Activated CD4-positive, alpha-beta T cell treated with anti-CD3 and anti-CD28 coated beads, Interleukin-2, amount 50 U/mL, for 1 hour (primary cell): Measurements from ENCODE around the gene OR2C1.

Source experiments
- DNase-seq: peaks from one replicate; pipeline ENCODE4 v3.0.0-alpha.2; 2020

OR2C1 gene

DNA sequence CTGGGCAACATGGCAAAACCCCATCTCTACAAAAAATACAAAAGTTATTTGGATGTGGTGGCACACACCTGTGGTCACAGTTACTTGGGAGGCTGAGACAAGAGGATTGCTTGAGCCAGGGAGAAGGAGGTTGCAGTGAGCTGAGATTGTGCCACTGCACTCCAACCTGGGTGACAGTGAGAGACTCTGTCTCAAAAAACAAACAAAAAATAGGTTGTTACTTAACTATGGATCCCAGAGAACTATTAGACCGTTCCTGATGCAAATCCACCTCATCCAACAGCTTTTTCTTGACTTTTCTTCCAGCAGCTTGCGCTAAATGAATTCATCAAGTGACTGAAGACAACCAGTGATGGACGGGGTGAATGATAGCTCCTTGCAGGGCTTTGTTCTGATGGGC is at the start of gene OR2C1:
TSS of gene OR2C1 (plus strand) at position 301 of the 400 bp plus-strand sequence. CDS start at position 353, 52 bp downstream.
- no peak for DNase-seq

DNA sequence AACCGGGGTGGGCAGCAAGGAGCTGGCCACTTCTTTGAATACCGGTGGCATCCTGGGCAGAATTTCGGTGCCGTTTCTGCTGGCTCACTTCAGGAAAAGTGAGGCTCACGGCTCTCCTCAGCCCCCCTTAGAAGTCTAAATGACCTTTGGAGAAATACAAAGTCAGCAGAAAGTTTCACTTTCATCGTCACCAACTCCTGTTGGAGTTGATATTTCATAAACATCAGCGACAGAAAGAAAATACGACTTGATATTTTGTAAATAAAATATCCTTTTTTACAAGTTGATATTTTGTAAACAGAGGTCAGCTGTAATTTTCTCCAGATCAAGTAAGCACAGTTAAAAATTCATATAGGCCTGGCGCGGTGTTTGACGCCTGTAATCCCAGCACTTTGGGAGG is 49.6 kb upstream of the OR2C1 start:
- no peak for DNase-seq

DNA sequence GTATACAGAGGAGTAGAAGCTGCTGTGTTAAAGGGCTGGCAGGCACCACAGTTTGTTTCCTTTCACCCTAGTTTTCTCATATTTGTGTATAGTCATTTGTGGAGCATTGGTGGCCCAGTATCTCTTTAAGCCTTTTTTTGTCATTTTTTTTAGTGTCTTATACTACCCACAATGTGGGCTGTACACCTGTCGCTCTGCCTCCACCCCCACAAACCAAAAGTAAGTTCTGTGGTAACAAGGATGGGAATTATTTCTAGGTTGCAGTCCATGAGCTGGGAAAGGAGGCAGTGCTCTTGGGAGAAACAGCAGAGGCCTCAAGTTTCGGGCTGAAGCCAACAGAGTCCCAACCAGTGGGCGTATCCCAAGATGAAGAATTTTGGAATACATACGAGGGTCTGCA is 44.2 kb upstream of the OR2C1 start:
- DNase-seq, result no peak

DNA sequence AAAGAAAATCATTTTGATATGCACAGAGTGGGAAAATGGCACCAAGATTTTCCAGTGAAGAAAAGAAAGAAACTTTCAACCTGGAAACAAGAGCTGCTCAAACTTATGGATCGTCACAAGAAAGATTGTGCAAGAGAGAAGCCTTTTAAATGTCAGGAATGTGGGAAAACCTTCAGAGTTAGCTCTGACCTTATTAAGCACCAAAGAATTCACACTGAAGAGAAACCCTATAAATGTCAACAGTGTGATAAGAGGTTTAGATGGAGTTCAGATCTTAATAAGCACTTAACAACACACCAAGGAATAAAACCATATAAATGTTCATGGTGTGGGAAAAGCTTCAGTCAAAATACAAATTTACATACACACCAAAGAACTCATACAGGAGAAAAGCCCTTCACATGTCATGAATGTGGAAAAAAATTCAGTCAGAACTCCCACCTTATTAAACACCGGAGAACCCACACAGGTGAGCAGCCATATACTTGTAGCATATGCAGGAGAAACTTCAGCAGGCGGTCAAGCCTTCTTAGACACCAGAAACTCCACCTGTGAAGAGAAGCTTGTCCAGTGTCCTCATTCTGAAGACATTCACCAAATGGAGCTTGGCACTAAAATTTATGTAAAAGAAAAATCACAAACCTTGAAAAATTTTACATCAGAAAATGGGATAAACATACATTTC is 38.2 kb upstream of the OR2C1 start:
- no peak for DNase-seq

DNA sequence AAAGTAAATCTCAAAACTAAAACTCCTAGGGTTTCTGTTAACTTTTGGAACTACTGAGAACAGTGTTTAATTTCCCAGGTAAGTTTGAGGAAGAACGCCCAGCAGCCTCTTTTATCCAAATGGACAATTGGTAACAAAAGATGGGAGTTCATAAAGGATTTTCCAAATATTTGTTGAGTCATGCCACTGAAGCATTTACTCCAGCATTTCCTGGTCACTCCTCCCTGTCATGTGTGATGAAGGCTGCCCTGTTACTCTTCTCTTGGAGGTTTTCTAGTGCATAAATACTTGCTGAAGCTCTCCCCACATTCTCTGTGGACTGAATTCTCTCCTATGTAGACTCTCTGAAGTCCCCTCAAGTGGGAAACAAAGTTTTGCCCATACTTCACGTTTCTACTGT is 33.9 kb upstream of the OR2C1 start:
- no peak for DNase-seq

- no peak for DNase-seq
Measured at GRCh38 chr16:3327514-3327913, 28.2 kb upstream of the OR2C1 start.

GRCh38 chr16:3328104-3328503 is 27.6 kb upstream of the OR2C1 start:
- DNase-seq, result no peak

DNA sequence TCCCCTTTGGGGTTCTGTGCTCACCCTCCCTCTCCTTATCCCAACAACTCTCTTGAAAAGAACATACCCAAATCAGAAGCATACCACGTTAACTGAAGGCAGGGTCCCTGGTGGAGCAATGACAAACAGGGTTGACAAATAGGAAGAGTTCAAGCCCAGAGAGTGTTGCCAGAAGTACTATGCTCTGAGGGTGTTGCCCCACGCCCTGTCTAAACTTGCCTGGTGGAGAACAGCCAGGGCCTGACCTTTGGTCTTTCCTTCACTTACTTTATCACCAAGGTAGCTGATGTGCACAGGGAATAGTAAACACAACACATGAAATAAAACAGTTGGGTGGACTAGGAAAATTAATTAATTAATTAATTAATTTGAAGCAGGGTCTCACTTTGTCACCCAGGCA is 27.0 kb upstream of the OR2C1 start:
- no peak for DNase-seq

- no peak for DNase-seq
Measured at GRCh38 chr16:3346041-3346440, 9.6 kb upstream of the OR2C1 start.

GRCh38 chr16:3347586-3347985 is 8.1 kb upstream of the OR2C1 start:
- DNase-seq, result no peak

GRCh38 chr16:3348547-3349167 is 7.0 kb upstream of the OR2C1 start:
- DNase-seq, result no peak

- DNase-seq, result no peak
Measured at GRCh38 chr16:3349175-3349574, 6.5 kb upstream of the OR2C1 start.

- DNase-seq, result no peak
Measured at GRCh38 chr16:3356118-3356517, 429 bp downstream of the OR2C1 start.

DNA sequence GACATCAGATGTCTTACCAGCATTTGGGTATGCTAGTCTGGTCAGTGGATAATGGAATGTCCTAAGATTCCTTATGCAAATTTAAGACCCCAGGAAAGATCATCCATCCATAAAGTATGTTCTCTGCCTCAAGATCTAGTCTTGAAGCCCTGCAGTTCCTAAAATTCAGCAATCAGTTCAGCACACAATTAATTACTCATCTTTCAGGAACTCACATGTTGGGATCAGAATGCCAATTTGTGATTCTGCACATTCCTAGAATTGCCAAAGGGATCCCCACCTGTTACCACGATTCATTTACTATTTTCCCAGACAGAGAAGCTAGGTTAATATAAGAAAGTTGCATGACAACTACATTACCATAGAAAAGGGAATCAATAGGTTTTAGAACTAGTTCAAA is 3.2 kb downstream of the OR2C1 start:
- DNase-seq, result no peak

DNA sequence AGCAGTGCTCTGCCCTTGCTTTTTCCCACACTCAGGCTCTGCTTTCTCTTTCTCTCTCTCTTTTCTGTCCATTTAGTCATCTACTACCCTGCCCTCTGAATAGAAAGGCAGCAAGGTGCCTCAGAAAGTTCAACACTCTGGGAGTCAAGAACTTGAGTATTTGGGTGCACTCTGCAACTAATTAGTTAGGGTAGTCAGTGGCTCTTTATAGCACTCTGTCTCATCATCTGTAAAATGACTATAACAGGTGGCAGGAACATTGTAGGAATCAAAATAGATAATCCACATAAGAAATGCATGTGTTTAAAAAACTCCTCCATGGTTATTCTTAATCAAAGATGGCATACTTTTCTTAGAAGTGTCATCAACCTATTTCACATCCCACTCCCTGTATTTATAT is 7.2 kb downstream of the OR2C1 start:
- no peak for DNase-seq

DNA sequence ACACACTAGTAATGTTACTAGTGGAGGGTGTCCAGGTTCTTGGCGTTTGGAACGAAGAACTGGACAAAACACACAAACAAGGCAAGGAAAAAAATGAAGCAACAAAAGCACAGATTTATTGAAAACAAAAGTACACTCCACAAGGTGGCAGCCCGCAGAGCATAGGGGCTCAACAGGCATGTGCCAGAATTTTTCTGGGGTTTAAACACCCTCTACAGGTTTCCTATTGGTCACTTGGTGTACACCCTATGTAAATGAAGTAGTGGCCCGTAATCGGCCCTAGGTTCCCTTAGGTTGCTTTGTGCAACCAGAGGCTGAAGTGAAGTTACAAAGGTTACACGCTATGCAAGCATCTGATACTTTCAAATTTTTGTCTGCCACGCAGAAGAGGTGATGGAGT is 8.1 kb downstream of the OR2C1 start:
- DNase-seq, result no peak

DNA sequence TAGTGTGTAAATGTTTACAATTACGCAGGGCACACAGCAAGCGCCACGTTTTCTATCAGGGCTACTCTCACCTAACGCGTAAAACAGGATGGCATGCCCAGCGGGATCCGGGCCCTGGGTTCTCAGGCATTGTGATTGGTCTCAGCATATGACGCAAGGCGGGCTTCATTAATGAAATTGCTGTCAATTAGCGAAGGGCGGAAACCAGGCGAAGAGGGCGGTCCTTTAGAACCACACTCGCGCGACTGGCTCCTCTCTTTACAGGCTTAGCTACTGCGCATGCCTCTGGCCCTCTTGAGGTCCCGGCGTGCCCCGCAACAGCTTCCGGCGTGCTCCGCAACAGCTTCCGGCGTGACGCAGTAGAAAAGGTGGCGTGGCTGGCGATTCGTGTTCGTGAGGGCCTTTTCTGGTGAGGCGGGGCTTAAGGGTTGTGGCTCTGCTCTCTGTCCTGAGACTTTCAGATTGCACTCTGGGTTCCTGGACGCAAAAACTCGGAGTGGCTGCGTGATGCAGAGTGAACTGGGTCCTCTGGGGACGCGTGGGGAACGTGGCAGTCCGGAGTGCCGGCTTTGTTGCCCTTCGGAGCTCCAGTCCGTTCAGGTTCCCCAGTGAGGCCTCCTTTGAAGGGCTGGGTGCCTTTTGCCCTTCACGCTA is 9.2 kb downstream of the OR2C1 start:
- peak; percentile 77 for DNase-seq

DNA sequence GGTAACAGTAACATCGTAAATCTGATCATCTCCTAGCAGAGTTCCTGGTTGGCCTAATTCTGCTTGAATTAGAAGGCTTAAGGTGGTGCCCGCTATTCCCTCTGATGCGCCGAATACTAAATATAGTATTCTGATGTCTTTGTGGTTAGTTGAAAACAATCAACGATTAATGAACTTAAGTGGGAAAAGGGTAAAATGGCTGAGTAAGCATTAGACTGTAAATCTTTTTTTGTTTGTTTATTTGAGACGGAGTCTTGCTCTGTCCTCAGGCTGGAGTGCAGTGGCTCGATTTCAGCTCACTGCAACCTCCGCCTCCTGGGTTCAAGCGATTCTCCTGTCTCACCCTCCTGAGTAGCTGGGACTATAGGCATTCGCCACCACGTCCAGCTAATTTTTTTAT is 13.4 kb downstream of the OR2C1 start:
- no peak for DNase-seq

DNA sequence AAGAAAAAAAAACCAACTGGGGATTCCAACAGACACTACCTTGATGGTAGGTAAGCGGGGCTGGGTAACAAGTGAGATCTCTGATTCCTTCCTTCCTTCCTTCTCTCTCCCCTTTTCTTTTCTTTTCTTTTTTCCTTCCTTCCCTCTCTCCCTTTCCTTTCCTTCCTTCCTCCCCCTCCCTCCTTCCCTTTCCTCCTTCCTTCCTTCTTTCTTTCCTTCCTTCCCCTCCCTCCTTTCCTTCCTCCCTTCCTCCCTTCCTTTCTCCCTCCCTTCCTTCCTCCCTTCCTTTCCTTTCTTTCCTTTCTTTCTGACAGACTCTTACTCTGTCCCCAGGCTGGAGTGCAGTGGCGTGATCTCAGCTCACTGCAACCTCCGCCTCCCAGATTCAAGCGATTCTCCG is 20.0 kb downstream of the OR2C1 start:
- no peak for DNase-seq

GRCh38 chr16:3377917-3378316 is 22.2 kb downstream of the OR2C1 start:
- DNase-seq, result no peak

GRCh38 chr16:3383045-3383448 is 27.4 kb downstream of the OR2C1 start:
- DNase-seq, result no peak

DNA sequence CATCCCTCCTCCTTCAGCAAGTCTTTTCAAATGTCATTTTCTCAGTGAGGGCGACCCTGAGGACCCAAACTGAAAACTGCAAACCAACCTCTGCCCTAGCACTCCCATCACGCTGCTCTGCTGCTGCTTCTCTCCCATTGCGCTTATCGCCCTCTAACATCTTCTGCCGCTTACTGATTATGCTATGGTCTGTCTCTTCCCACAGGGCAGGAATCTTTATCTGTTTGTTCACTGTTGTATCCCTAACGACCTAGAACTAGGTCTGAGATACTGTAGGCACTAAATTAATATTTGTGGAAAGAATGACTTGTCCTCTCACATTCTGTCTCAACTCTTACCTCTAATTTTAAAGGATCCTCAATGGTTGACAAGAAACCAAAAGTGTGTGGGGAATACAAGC is 32.6 kb downstream of the OR2C1 start:
- no peak for DNase-seq

DNA sequence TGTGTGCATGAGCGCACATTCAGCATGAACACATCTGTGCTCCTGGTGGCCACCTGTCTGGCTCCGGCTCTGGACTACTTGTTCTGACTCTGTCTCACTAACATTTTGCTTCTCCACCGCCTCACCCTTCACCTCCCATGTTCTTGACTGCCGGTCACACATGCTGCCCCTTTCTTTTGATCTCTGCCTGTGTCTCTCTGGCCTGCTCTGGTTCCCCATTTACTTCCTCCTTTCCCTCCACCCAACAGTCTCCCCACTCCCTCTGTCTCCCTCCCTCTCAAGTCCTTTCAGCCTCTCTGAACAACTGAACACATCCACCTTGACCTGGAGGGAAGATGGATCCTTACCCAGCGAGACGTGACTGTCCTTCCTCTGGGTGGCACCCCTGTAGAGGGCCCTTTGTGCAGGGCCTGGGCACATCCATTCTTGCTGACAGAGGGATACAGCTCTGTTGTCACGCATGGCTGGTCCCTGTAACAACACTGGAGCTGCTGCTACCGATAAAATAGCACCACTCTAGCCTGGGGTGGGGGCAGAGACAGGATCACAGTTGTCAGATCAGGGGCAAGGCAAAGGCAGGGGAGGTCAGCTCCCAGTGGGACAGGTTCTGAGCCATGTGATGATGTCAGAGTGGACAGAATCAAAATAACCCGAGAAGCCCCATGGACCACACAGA is 34.1 kb downstream of the OR2C1 start:
- DNase-seq, result no peak

- DNase-seq, result no peak
Measured at GRCh38 chr16:3400446-3400778, 44.7 kb downstream of the OR2C1 start.
